ENCODE measurements around the gene GYG1. TPM values are rescaled to one million over a fixed set of nuclear protein-coding genes. Genes with fewer than 3 reads are reported as not detected.
A peak's percentile ranks its signal among the peaks of the same experiment; 100 is the strongest.

GYG1 gene
- 10 to 100 TPM; 19.5 to 67.5 (median 26.0) TPM for total RNA-seq

DNA sequence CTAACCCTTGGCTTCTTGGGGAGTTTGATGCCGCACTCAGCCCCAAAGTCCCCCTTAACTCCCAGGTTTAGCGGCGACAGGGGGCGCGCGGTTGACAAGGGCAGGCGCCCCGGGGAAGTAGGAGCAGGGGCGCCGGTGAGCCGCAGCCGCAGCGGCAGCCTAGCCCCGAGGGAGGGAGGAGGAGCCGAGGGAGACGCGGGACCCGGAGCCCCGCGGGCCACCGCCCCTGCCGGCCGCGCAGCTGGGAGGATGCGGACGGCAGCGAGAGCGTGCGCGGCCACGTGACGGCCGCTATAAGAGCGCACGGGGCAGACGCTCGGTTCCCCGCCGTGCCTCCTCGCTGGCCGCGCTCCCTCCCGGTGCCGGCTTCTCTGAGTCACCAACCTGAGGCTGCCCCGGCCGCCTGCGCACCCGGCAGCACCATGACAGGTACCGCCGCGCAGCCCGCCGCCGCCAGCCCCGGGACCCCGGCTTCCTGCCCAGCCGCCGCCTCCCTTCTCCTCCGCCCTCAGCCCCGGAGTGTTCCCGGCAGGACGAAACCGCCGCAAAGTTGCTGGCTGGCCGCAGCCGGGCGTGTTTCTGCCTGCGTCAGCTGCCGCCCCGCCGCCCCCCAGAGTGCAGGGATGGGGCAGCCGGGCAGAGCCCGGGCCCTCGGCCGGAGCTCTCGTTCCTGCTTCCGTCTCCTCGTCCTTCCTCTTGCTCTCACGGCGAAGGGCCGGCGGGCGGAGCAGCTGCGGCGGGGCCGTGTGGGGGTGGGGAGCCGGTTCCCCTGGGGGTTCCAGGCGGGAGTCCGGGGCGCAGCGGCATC, at the start of gene GYG1:
TSS of gene GYG1 (plus strand) at position 322 of the 808 bp plus-strand sequence. CDS start at position 423, 101 bp downstream.
- H3K4me1 ChIP-seq, result peaks cover 0 to 24% (median 10%) of the 10 kb centered on the region in 4 donors
- peak within 1 kb of the TSS; percentile 92 to 97 (median 96) for H3K27ac ChIP-seq
- TF ChIP-seq EP300 (IDR thresholded peaks at IDR 0.05) (peak in 1 of 2 donors; percentile 88), CTCF (IDR thresholded peaks at IDR 0.05) (peak in 4 of 5 experiments; percentile 21 to 56 (median 42)), POLR2A (IDR thresholded peaks at IDR 0.05) (peak; percentile 64 to 84)
- no peaks in the 10 kb centered on the region for H3K27me3 ChIP-seq
- H3K4me3 ChIP-seq, result peak within 1 kb of the TSS; percentile 85 to 97 (median 88)
- DNase-seq (ENCODE audit: low spot score in 2 of 2), result peak; percentile 47 to 52
- peaks cover 0 to 25% (median 0%) of the 10 kb centered on the region in 3 donors for H3K36me3 ChIP-seq
- H3K9me3 ChIP-seq, result no peaks in the 10 kb centered on the region
- 0 to 1% methylated on average over 30 to 36 of the region's 91 CpGs for WGBS, 2 donors

GRCh38 chr3:148943506-148944205, 47.7 kb upstream of the GYG1 start:
- no peaks in the 10 kb centered on the region for H3K9me3 ChIP-seq
- no peak for TF ChIP-seq POLR2A (IDR thresholded peaks at IDR 0.05)
- peak; percentile 59 to 78 (median 69) for TF ChIP-seq CTCF (IDR thresholded peaks at IDR 0.05)
- peak in 1 of 2 donors; percentile 16 for TF ChIP-seq EP300 (IDR thresholded peaks at IDR 0.05)
- H3K4me3 ChIP-seq, result no peak overlapping the region
- no peak overlapping the region for H3K27ac ChIP-seq
- peak in 1 of 2 donors; percentile 32 for DNase-seq (ENCODE audit: low spot score in 2 of 2)
- H3K4me1 ChIP-seq, result peaks cover 0 to 7% (median 0%) of the 10 kb centered on the region in 4 donors
- H3K27me3 ChIP-seq, result no peaks in the 10 kb centered on the region
- WGBS, 2 donors, result 15 to 37% methylated on average over 2 of the region's 2 CpGs
- H3K36me3 ChIP-seq, result no peaks in the 10 kb centered on the region

DNA sequence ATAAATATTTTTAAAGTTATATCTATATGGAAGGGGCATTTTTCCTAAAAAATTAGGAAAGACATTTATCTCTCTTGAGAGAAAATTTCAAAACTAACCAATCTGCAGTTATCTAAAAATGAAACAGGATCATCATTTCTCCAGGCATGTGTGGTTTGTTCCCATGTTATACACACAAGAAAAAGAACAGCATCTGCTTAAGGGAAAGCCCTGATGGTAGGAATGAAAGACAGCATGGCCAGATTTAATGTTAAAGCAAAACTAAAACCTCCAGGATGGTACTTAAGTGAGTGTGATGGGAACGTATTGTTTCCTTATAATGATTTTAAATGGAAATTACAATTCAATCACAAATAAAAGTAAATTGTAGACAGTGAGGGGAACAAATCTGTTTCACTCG, 46.2 kb upstream of the GYG1 start:
- no peaks in the 10 kb centered on the region for H3K27me3 ChIP-seq
- H3K4me3 ChIP-seq, result no peak overlapping the region
- H3K9me3 ChIP-seq, result no peaks in the 10 kb centered on the region
- H3K27ac ChIP-seq, result no peak overlapping the region
- no peak for TF ChIP-seq EP300 (IDR thresholded peaks at IDR 0.05)
- no peak for TF ChIP-seq CTCF (IDR thresholded peaks at IDR 0.05)
- TF ChIP-seq POLR2A (IDR thresholded peaks at IDR 0.05), result no peak
- 91 to 92% methylated on average over 2 of the region's 2 CpGs for WGBS, 2 donors
- no peak for DNase-seq (ENCODE audit: low spot score in 2 of 2)
- peaks cover 0 to 7% (median 0%) of the 10 kb centered on the region in 4 donors for H3K4me1 ChIP-seq
- no peaks in the 10 kb centered on the region for H3K36me3 ChIP-seq

- Histone ChIP-seq H3K4me3 (no peak overlapping the region), H3K27me3 (no peaks in the 10 kb centered on the region), H3K4me1 (no peaks in the 10 kb centered on the region), H3K36me3 (no peaks in the 10 kb centered on the region), H3K27ac (no peak overlapping the region), H3K9me3 (no peaks in the 10 kb centered on the region)
- no peak for DNase-seq (ENCODE audit: low spot score in 2 of 2)
- WGBS, 2 donors, result 79 to 80% methylated on average over 8 of the region's 8 CpGs
- TF ChIP-seq CTCF (IDR thresholded peaks at IDR 0.05) (no peak), EP300 (IDR thresholded peaks at IDR 0.05) (no peak), POLR2A (IDR thresholded peaks at IDR 0.05) (no peak)
Observed at GRCh38 chr3:148948913-148949657, 42.3 kb upstream of the GYG1 start.

Measured in tibial nerve (tissue), 4 donors.